ENCODE data around the gene MRPS23.

Gene MRPS23

DNA sequence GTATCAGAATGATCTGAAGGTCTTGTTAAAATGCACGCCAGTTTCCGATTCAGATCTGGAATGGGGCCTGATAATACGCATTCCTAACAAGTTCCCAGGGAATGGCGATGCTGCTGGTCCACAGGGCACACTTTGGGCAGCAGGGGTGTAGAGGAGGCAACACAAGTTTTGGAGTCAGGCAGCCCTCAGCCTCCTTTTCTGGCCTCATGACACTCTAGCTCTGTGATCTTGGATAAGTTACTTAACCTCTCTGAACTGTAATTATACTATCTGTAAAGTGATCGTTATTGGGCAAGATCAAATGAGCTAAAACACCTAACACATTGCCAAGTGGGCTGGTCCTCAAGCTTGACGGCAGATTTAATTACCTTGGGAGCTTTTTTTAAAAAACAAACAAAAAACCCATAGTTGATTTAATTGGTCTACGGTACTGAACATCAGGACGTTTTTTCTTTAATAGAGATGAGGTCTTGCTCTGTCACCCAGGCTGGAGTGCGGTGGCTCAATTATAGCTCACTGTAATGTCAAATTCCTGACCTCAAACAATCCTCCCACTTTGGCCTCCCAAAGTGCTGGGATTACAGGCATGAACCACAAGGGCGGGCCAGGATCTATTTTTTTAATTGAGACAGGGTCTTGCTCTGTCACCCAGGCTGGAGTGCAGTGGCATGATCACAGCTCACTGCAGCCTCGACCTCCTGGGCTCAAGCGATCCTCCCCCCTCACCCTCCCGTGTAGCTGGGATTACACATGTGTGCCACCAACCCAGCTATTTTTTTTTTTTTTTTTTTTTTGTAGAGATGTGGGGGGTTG is 10.0 kb upstream of the MRPS23 start:
- no peak overlapping the region for H2BK120ac ChIP-seq (ENCODE audit: low read depth, low read length)
- H4K8ac ChIP-seq (ENCODE audit: low read depth, low read length), result no peak overlapping the region
- no peak overlapping the region for H3K9ac ChIP-seq (ENCODE audit: low read length)
- H3K27ac ChIP-seq (ENCODE audit: low read depth, low read length), result no peak overlapping the region
- no peaks in the 10 kb centered on the region for H3K36me3 ChIP-seq (ENCODE audit: control insufficient read depth, insufficient read depth, low read length)
- H2AK5ac ChIP-seq (ENCODE audit: low read length), result no peak overlapping the region
- no CpG with 5 or more reads among the region's 13 CpGs for WGBS (ENCODE audit: extremely low coverage, insufficient coverage, low lambda C conversion rate)
- H3K4me1 ChIP-seq (ENCODE audit: control insufficient read depth, low read depth, low read length), result peaks cover 4% of the 10 kb centered on the region
- H3K4ac ChIP-seq (ENCODE audit: low read depth, low read length), result no peak overlapping the region
- no peak overlapping the region for H3K56ac ChIP-seq (ENCODE audit: low read length)
- H4K5ac ChIP-seq (ENCODE audit: low read length), result no peak overlapping the region
- no peak overlapping the region for H3K4me2 ChIP-seq (ENCODE audit: low read length)
- no peak overlapping the region for H3K4me3 ChIP-seq (ENCODE audit: low read length)
- no peaks in the 10 kb centered on the region for H3K79me2 ChIP-seq (ENCODE audit: control insufficient read depth, insufficient read depth, low read length)
- H2BK15ac ChIP-seq (replicated peaks; ENCODE audit: low read depth), result no peak overlapping the region
- H3K79me1 ChIP-seq (ENCODE audit: low read length), result no peaks in the 10 kb centered on the region
- H3K23ac ChIP-seq (ENCODE audit: low read length), result no peak overlapping the region
- DNase-seq, result no peak
- H3K27me3 ChIP-seq (ENCODE audit: insufficient read depth, low read length, poor library complexity), result no peaks in the 10 kb centered on the region
- no peak overlapping the region for H3K18ac ChIP-seq (ENCODE audit: low read length)
- H2BK5ac ChIP-seq (ENCODE audit: low read length), result no peak overlapping the region

DNA sequence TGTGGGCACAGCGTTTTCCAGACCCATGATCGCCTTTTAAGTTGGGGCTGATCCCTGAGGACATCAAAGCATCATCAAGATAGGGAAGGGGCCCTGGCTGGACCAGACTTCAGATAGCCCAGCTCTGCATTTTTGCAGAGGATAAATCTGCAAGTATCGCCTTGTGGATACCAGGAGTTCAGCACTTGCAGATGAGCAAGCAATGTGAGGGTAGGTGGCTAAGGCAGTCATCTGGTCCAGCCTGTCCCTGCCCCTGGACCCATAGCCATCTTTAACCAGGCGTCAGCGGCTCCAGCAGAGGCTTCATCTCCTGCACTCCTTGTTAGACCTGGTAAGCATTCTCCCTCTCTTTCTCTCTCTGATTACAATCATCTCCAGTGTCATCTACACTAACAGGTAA is 9.0 kb upstream of the MRPS23 start:
- no peak overlapping the region for H2BK120ac ChIP-seq (ENCODE audit: low read depth, low read length)
- H3K27me3 ChIP-seq (ENCODE audit: insufficient read depth, low read length, poor library complexity), result no peaks in the 10 kb centered on the region
- H4K8ac ChIP-seq (ENCODE audit: low read depth, low read length), result no peak overlapping the region
- peaks cover 4% of the 10 kb centered on the region for H3K4me1 ChIP-seq (ENCODE audit: control insufficient read depth, low read depth, low read length)
- DNase-seq, result no peak
- H3K23ac ChIP-seq (ENCODE audit: low read length), result no peak overlapping the region
- no peak overlapping the region for H4K5ac ChIP-seq (ENCODE audit: low read length)
- no peak overlapping the region for H3K9ac ChIP-seq (ENCODE audit: low read length)
- H3K36me3 ChIP-seq (ENCODE audit: control insufficient read depth, insufficient read depth, low read length), result no peaks in the 10 kb centered on the region
- no peak overlapping the region for H3K18ac ChIP-seq (ENCODE audit: low read length)
- no peak overlapping the region for H3K4me3 ChIP-seq (ENCODE audit: low read length)
- WGBS (ENCODE audit: extremely low coverage, insufficient coverage, low lambda C conversion rate), result no CpG with 5 or more reads among the region's 5 CpGs
- no peak overlapping the region for H2BK5ac ChIP-seq (ENCODE audit: low read length)
- H3K4ac ChIP-seq (ENCODE audit: low read depth, low read length), result no peak overlapping the region
- no peaks in the 10 kb centered on the region for H3K79me1 ChIP-seq (ENCODE audit: low read length)
- H3K4me2 ChIP-seq (ENCODE audit: low read length), result no peak overlapping the region
- H2BK15ac ChIP-seq (replicated peaks; ENCODE audit: low read depth), result no peak overlapping the region
- H3K79me2 ChIP-seq (ENCODE audit: control insufficient read depth, insufficient read depth, low read length), result no peaks in the 10 kb centered on the region
- no peak overlapping the region for H3K27ac ChIP-seq (ENCODE audit: low read depth, low read length)
- no peak overlapping the region for H3K56ac ChIP-seq (ENCODE audit: low read length)
- H2AK5ac ChIP-seq (ENCODE audit: low read length), result no peak overlapping the region

- no peak overlapping the region for H2BK15ac ChIP-seq (replicated peaks; ENCODE audit: low read depth)
- DNase-seq, result no peak
- H3K79me1 ChIP-seq (ENCODE audit: low read length), result no peaks in the 10 kb centered on the region
- no peak overlapping the region for H3K18ac ChIP-seq (ENCODE audit: low read length)
- no peak overlapping the region for H3K4me3 ChIP-seq (ENCODE audit: low read length)
- H3K36me3 ChIP-seq (ENCODE audit: control insufficient read depth, insufficient read depth, low read length), result no peaks in the 10 kb centered on the region
- no peak overlapping the region for H2AK5ac ChIP-seq (ENCODE audit: low read length)
- H3K27me3 ChIP-seq (ENCODE audit: insufficient read depth, low read length, poor library complexity), result no peaks in the 10 kb centered on the region
- no peak overlapping the region for H3K56ac ChIP-seq (ENCODE audit: low read length)
- H3K23ac ChIP-seq (ENCODE audit: low read length), result no peak overlapping the region
- no peak overlapping the region for H2BK5ac ChIP-seq (ENCODE audit: low read length)
- no peak overlapping the region for H4K5ac ChIP-seq (ENCODE audit: low read length)
- WGBS (ENCODE audit: extremely low coverage, insufficient coverage, low lambda C conversion rate), result no CpG with 5 or more reads among the region's 10 CpGs
- H3K79me2 ChIP-seq (ENCODE audit: control insufficient read depth, insufficient read depth, low read length), result no peaks in the 10 kb centered on the region
- H3K4ac ChIP-seq (ENCODE audit: low read depth, low read length), result no peak overlapping the region
- H2BK120ac ChIP-seq (ENCODE audit: low read depth, low read length), result no peak overlapping the region
- no peak overlapping the region for H3K27ac ChIP-seq (ENCODE audit: low read depth, low read length)
- no peak overlapping the region for H4K8ac ChIP-seq (ENCODE audit: low read depth, low read length)
- H3K4me1 ChIP-seq (ENCODE audit: control insufficient read depth, low read depth, low read length), result peaks cover 7% of the 10 kb centered on the region
- no peak overlapping the region for H3K9ac ChIP-seq (ENCODE audit: low read length)
- H3K4me2 ChIP-seq (ENCODE audit: low read length), result no peak overlapping the region
Observed at GRCh38 chr17:57856792-57857620, 7.2 kb upstream of the MRPS23 start.

GRCh38 chr17:57855391-57856035 is 5.7 kb upstream of the MRPS23 start:
- no peak overlapping the region for H2AK5ac ChIP-seq (ENCODE audit: low read length)
- no peak overlapping the region for H3K23ac ChIP-seq (ENCODE audit: low read length)
- H3K27ac ChIP-seq (ENCODE audit: low read depth, low read length), result no peak overlapping the region
- H3K4me3 ChIP-seq (ENCODE audit: low read length), result no peak overlapping the region
- peaks cover 8% of the 10 kb centered on the region for H3K4me1 ChIP-seq (ENCODE audit: control insufficient read depth, low read depth, low read length)
- H2BK15ac ChIP-seq (replicated peaks; ENCODE audit: low read depth), result peak overlapping the region; percentile 3
- H2BK5ac ChIP-seq (ENCODE audit: low read length), result no peak overlapping the region
- H3K79me1 ChIP-seq (ENCODE audit: low read length), result no peaks in the 10 kb centered on the region
- H3K18ac ChIP-seq (ENCODE audit: low read length), result no peak overlapping the region
- H3K27me3 ChIP-seq (ENCODE audit: insufficient read depth, low read length, poor library complexity), result no peaks in the 10 kb centered on the region
- H3K4ac ChIP-seq (ENCODE audit: low read depth, low read length), result no peak overlapping the region
- H3K4me2 ChIP-seq (ENCODE audit: low read length), result no peak overlapping the region
- no peak overlapping the region for H4K5ac ChIP-seq (ENCODE audit: low read length)
- peak overlapping the region; percentile 22 for H3K56ac ChIP-seq (ENCODE audit: low read length)
- no peak overlapping the region for H2BK120ac ChIP-seq (ENCODE audit: low read depth, low read length)
- WGBS (ENCODE audit: extremely low coverage, insufficient coverage, low lambda C conversion rate), result no CpG with 5 or more reads among the region's 6 CpGs
- no peak overlapping the region for H4K8ac ChIP-seq (ENCODE audit: low read depth, low read length)
- no peaks in the 10 kb centered on the region for H3K79me2 ChIP-seq (ENCODE audit: control insufficient read depth, insufficient read depth, low read length)
- H3K9ac ChIP-seq (ENCODE audit: low read length), result no peak overlapping the region
- no peaks in the 10 kb centered on the region for H3K36me3 ChIP-seq (ENCODE audit: control insufficient read depth, insufficient read depth, low read length)
- no peak for DNase-seq

GRCh38 chr17:57853695-57854094 is 3.9 kb upstream of the MRPS23 start:
- WGBS (ENCODE audit: extremely low coverage, insufficient coverage, low lambda C conversion rate), result no CpG with 5 or more reads among the region's 8 CpGs
- no peak overlapping the region for H3K4me2 ChIP-seq (ENCODE audit: low read length)
- DNase-seq, result no peak

More at GRCh38 chr17:57853695-57854094, 3.9 kb upstream of the MRPS23 start:
- no peak overlapping the region for H4K8ac ChIP-seq (ENCODE audit: low read depth, low read length)
- H3K27me3 ChIP-seq (ENCODE audit: insufficient read depth, low read length, poor library complexity), result no peaks in the 10 kb centered on the region
- H3K56ac ChIP-seq (ENCODE audit: low read length), result no peak overlapping the region
- H3K18ac ChIP-seq (ENCODE audit: low read length), result no peak overlapping the region
- H3K4me3 ChIP-seq (ENCODE audit: low read length), result no peak overlapping the region
- peaks cover 10% of the 10 kb centered on the region for H3K79me1 ChIP-seq (ENCODE audit: low read length)
- H2BK120ac ChIP-seq (ENCODE audit: low read depth, low read length), result no peak overlapping the region
- H3K23ac ChIP-seq (ENCODE audit: low read length), result no peak overlapping the region
- H3K4me1 ChIP-seq (ENCODE audit: control insufficient read depth, low read depth, low read length), result peaks cover 7% of the 10 kb centered on the region
- no peaks in the 10 kb centered on the region for H3K36me3 ChIP-seq (ENCODE audit: control insufficient read depth, insufficient read depth, low read length)
- peaks cover 11% of the 10 kb centered on the region for H3K79me2 ChIP-seq (ENCODE audit: control insufficient read depth, insufficient read depth, low read length)
- H3K27ac ChIP-seq (ENCODE audit: low read depth, low read length), result no peak overlapping the region
- no peak overlapping the region for H3K9ac ChIP-seq (ENCODE audit: low read length)
- no peak overlapping the region for H2BK15ac ChIP-seq (replicated peaks; ENCODE audit: low read depth)
- no peak overlapping the region for H2BK5ac ChIP-seq (ENCODE audit: low read length)
- H2AK5ac ChIP-seq (ENCODE audit: low read length), result no peak overlapping the region
- no peak overlapping the region for H3K4ac ChIP-seq (ENCODE audit: low read depth, low read length)
- no peak overlapping the region for H4K5ac ChIP-seq (ENCODE audit: low read length)

Data from mesendoderm (in vitro differentiated cells).